ENCODE measurements around the gene SLC6A16.

- TF ChIP-seq CTCF (IDR thresholded peaks at IDR 0.05) = no peak
- TF ChIP-seq REST (IDR thresholded peaks at IDR 0.05; ENCODE audit: insufficient read depth in 1 of 2, low read depth in 2 of 2, low read length in 1 of 2) = no peak
These were observed 77.3 kb downstream of the SLC6A16 start for GRCh38 chr19:49247676-49248075.

Measured in Panc1 (cell line).